NCI-H128 (cell line): ENCODE results near the gene SPSB1.

Source experiments
- DNase-seq: peaks from one replicate; lab custom pipeline; 2025; ENCODE audit not compliant: unreplicated experiment; lab: John Stamatoyannopoulos, UW

Gene SPSB1

GRCh38 chr1:9278585-9279153 is 14.0 kb upstream of the SPSB1 start:
- DNase-seq, result no peak

- DNase-seq, result no peak
These were observed 13.4 kb upstream of the SPSB1 start for GRCh38 chr1:9279172-9279840.

- DNase-seq, result no peak
These were observed 12.5 kb upstream of the SPSB1 start for GRCh38 chr1:9280015-9280860.

- no peak for DNase-seq
These were observed 11.4 kb upstream of the SPSB1 start for GRCh38 chr1:9281071-9281827.

- DNase-seq, result no peak
These were observed 10.6 kb upstream of the SPSB1 start for GRCh38 chr1:9281908-9282695.

GRCh38 chr1:9282696-9282955 is 10.1 kb upstream of the SPSB1 start:
- DNase-seq, result no peak

GRCh38 chr1:9284061-9284460 is 8.6 kb upstream of the SPSB1 start:
- DNase-seq, result no peak

- DNase-seq, result no peak
These were observed 6.1 kb upstream of the SPSB1 start for GRCh38 chr1:9286556-9286955.

- peak; percentile 49 for DNase-seq
These were observed 3.6 kb upstream of the SPSB1 start for GRCh38 chr1:9289090-9289534.

GRCh38 chr1:9289711-9290485 is 2.8 kb upstream of the SPSB1 start:
- DNase-seq, result no peak

- DNase-seq, result no peak
These were observed 757 bp upstream of the SPSB1 start for GRCh38 chr1:9291914-9292360.

GRCh38 chr1:9293241-9293532 is 493 bp downstream of the SPSB1 start:
- DNase-seq, result no peak

- DNase-seq, result no peak
These were observed 1.1 kb downstream of the SPSB1 start for GRCh38 chr1:9293533-9294404.

GRCh38 chr1:9294405-9294773 is 1.7 kb downstream of the SPSB1 start:
- no peak for DNase-seq

GRCh38 chr1:9294910-9295636 is 2.4 kb downstream of the SPSB1 start:
- DNase-seq, result no peak

- DNase-seq, result no peak
These were observed 3.2 kb downstream of the SPSB1 start for GRCh38 chr1:9295884-9296283.

- DNase-seq, result no peak
These were observed 4.2 kb downstream of the SPSB1 start for GRCh38 chr1:9296850-9297249.

GRCh38 chr1:9297831-9298230 is 5.1 kb downstream of the SPSB1 start:
- DNase-seq, result no peak

GRCh38 chr1:9298282-9298681 is 5.6 kb downstream of the SPSB1 start:
- DNase-seq, result no peak
